HUDEP-2 (cell line): ENCODE data around the gene OR11L1.

ENCODE experiments used
- DNase-seq, 76 experiments: peaks; one replicate each; lab custom pipeline; 2025; ENCODE audit not compliant: unreplicated experiment in 76 of 76; lab: John Stamatoyannopoulos, UW

The OR11L1 gene

DNA sequence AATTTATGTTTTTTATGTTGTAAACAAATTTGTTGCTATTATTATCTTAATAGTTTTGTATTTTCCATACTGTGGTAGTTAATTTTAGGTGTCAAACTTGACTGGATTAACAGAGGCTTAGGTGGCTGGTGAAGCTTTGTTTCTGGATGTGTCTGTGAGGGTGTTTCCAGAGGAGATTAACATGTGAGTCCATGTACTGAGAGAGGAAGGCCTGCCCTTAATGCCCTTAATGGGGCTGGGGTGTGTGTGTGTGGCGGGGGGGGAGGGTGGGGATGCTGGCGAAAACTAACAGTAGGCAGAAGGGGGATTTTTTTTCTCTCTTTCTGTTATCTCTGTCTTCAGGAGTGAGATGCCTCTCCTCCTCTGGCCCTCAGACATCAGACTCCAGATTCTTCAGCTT, 19.6 kb downstream of the OR11L1 start:
- DNase-seq: no peak

DNA sequence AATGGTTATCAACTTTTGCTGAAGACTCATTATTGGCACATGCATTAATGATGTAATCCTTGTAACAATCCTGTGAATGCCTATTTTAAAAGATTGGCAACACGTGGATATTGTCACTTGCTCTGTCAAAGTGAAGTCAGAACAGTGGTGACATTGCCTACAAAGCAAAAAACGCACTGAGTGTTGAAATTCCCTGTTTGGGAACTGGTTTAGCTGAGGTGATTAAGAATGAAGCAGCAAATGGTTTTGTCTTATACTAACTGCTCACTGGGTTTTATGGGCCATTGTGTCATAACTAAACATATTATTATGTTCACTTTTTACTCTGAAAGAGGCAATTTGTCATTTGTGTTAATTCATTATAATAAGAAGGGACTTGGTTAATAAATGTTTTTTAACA, 29.1 kb downstream of the OR11L1 start:
- DNase-seq: no peak

DNA sequence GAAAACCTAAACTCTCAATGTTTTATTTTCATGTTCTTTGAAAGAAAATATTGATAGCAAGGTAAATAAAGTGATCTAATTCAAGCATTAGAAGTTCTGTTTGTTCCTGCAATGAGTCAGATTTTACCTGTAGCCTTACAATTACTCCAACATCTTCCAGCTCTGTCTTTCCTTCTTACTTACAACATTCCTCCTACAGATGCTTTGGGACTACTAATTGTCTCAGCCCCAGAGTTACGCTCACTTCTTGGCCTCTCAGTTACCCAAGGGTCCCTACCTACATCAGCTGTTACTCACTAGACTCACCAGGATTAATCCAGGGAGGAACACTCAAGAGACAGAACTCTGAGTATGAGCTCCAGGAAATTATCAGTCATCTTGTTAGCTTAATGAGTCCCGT, 44.2 kb downstream of the OR11L1 start:
- no peak for DNase-seq
